ENCODE data around the gene ATP5ME. TPM values are rescaled to one million over a fixed set of nuclear protein-coding genes. Genes with fewer than 3 reads are reported as not detected.
"Not testable (repeated sequence)": the region's sequence is repeated elsewhere in the genome, so short reads cannot be mapped to it uniquely, and the experiment has no call there.

The ATP5ME gene
- polyA plus RNA-seq, 3 donors: 272 to 299 (median 298) TPM

GRCh38 chr4:705278-706082 is 31.4 kb upstream of the ATP5ME start, which contains the start of gene PCGF3:
PCGF3 (plus strand) TSS chr4:705832; CDS start chr4:733681, 27,849 bp downstream.
- peak; percentile 72 to 85 (median 82) for DNase-seq (ENCODE audit: low read depth in 3 of 3, low spot score in 2 of 3)

- no peak for DNase-seq (ENCODE audit: low read depth in 3 of 3, low spot score in 2 of 3)
Observed at GRCh38 chr4:704971-705277, 30.8 kb upstream of the ATP5ME start.

- no peak for DNase-seq (ENCODE audit: low read depth in 3 of 3, low spot score in 2 of 3)
Observed at GRCh38 chr4:704198-704891, 30.3 kb upstream of the ATP5ME start.

GRCh38 chr4:703336-704197 is 29.5 kb upstream of the ATP5ME start:
- DNase-seq (ENCODE audit: low read depth in 3 of 3, low spot score in 2 of 3): no peak

GRCh38 chr4:702618-703048 is 28.6 kb upstream of the ATP5ME start:
- no peak for DNase-seq (ENCODE audit: low read depth in 3 of 3, low spot score in 2 of 3)

GRCh38 chr4:700587-701264 is 26.6 kb upstream of the ATP5ME start:
- no peak for DNase-seq (ENCODE audit: low read depth in 3 of 3, low spot score in 2 of 3)

GRCh38 chr4:699816-700580 is 25.9 kb upstream of the ATP5ME start:
- no peak for DNase-seq (ENCODE audit: low read depth in 3 of 3, low spot score in 2 of 3)

GRCh38 chr4:694341-694940 is 20.4 kb upstream of the ATP5ME start:
- DNase-seq (ENCODE audit: low read depth in 3 of 3, low spot score in 2 of 3): not testable (repeated sequence)

GRCh38 chr4:692771-693554 is 18.9 kb upstream of the ATP5ME start:
- no peak for DNase-seq (ENCODE audit: low read depth in 3 of 3, low spot score in 2 of 3)

- no peak for DNase-seq (ENCODE audit: low read depth in 3 of 3, low spot score in 2 of 3)
Observed at GRCh38 chr4:689723-690122, 15.6 kb upstream of the ATP5ME start.

GRCh38 chr4:688854-689681 is 15.0 kb upstream of the ATP5ME start, which contains the start of gene SLC49A3:
SLC49A3 (minus strand) TSS chr4:689151; CDS start chr4:689127, 24 bp downstream.
- DNase-seq (ENCODE audit: low read depth in 3 of 3, low spot score in 2 of 3): no peak

- no peak for DNase-seq (ENCODE audit: low read depth in 3 of 3, low spot score in 2 of 3)
Observed at GRCh38 chr4:687971-688853, 14.1 kb upstream of the ATP5ME start.

GRCh38 chr4:687048-687970 is 13.2 kb upstream of the ATP5ME start:
- no peak for DNase-seq (ENCODE audit: low read depth in 3 of 3, low spot score in 2 of 3)

GRCh38 chr4:686413-687040 is 12.5 kb upstream of the ATP5ME start:
- no peak for DNase-seq (ENCODE audit: low read depth in 3 of 3, low spot score in 2 of 3)

Measured in right renal cortex interstitium (tissue), 3 donors.